ENCODE results near the gene COL16A1.
"Not testable (repeated sequence)": the region's sequence is repeated elsewhere in the genome, so short reads cannot be mapped to it uniquely, and the experiment has no call there.

COL16A1 gene

GRCh38 chr1:31732751-31733289 is 29.0 kb upstream of the COL16A1 start:
- no peak for FAIRE-seq

- no peak for FAIRE-seq
These were observed 28.5 kb upstream of the COL16A1 start for GRCh38 chr1:31732343-31732742.

DNA sequence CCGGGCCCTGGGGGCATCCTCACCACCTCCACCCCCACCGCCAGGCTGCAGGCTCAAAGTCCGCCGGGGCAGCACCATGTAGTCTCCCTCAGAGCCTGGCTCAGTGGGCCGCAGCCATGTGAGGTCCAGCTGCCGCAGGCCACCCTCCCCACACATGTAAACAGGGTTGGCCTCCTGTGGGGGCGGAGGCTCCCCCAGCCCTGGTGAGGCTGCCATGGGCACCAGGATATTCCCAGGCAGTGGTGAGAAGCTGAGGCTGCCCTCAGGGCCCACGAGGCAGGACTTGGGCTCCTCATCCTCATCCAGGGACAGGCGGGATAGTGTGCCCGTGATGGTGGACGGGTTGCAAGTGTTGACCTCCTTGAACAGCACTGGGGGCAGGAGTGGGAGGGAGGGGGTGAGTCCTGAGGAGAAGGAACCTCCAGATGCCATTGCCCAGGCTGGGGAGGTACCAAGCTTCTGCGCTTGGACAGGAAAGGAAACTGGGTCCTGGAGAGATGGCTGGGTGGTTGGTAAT is 27.3 kb upstream of the COL16A1 start:
- FAIRE-seq: no peak

- FAIRE-seq: no peak
These were observed 26.7 kb upstream of the COL16A1 start for GRCh38 chr1:31730336-31731048.

- FAIRE-seq: no peak
These were observed 24.0 kb upstream of the COL16A1 start for GRCh38 chr1:31727849-31728248.

DNA sequence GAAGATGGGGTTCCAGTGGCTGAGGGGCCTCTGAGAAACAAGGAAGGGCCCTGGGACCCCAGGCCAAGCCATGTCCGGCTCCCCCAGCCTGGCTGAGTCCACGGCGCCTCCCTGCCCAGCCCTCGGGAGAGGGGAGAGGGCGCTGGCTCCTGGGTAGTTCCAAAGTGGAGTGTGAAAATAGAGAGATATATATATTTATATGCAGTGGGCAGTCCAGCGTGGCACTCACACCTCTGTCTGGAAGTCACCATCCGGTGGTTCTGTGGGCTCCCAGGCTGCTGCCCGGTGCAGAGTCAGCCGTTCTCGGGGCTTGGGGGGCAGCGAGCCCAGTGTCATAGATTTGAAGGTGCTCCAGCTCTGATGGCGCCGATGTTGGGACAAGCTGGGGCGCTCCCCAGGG is 23.4 kb upstream of the COL16A1 start:
- no peak for FAIRE-seq

DNA sequence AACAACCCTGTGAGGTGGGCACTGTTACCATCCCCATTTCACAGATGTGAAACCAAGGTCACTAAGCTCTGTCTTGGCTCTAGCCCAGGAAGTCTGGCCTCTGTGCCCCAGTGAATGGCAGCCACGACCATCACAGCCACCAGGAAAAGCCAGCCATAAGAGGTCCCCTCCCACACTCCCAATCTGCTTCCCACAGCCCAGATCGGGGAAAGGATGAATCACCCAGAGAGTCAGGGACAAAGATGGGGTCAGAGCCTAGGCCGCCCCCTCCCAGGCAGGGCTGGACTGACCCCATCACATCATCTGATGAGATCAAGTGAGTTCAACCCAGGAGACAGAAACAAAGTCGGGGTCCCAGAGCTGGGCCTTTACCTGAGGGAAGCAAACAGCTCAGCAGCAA is 22.9 kb upstream of the COL16A1 start:
- FAIRE-seq: no peak

GRCh38 chr1:31725777-31726535 is 22.1 kb upstream of the COL16A1 start:
- no peak for FAIRE-seq

DNA sequence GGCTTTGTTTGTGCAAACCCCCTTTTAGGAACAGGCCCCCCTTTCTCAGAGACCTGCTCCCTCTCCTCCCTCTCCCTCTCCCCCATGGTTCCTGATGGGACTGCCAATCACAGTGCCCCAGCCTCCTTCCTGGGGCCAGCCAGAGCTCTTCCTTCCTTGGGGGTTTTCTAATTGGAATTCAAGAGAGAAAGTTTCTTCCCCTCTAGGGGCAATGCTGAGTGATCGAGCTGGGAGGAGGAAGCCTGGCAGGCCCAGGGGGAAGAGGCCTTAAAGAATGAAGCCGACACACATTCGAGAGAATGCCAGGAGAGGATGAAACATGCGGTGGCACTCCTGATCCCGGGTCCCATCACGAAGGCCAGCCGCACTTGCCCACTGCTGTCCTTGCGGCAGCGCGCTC is 21.3 kb upstream of the COL16A1 start:
- no peak for FAIRE-seq

- no peak for FAIRE-seq
These were observed 20.1 kb upstream of the COL16A1 start for GRCh38 chr1:31723828-31724359.

DNA sequence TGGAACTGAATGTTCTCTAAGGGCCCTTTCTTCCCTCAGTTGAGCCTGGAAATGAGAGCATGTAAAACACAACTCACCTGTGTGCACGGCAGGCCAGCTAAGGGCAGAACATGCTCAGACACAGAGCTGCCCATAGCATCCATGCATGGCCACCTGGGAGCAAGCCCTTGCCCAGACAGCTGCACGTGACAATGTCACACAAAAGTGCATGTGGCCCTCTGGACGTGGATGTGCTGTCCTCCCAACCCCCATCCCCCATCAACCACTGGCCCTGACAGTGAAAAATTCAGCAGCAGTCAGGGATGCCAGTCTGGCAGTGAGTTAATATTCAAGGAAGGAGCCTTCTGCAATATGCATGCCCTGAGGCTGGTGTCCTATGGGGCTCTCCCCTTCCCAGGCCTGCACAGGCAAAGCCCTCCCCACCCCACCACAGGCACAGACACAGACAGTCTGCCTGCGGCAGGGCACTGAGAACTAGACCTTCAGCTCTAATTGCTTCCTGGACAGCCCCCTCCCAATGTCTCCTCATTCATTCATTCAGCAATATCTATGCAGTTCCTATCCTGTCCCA is 14.6 kb upstream of the COL16A1 start:
- FAIRE-seq: no peak

DNA sequence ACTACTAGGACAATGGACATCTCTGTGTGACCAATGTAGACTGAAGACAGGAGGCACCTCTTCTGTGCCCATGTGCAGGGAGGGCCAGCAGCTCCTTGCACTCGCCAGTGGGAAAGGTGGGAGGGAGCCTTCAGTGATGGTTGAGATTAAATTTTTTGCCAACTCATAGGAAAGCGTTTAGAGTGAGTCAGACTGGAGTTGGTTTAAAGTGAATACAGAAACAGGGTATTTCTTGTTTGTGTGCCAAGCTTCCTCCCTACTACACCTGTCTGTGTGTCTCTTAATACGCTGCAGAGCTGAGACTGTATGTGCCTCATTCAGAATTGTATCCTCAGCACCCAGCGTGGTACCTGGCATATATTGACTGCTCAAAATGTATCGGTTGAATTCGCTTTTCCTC is 13.5 kb upstream of the COL16A1 start:
- no peak for FAIRE-seq

DNA sequence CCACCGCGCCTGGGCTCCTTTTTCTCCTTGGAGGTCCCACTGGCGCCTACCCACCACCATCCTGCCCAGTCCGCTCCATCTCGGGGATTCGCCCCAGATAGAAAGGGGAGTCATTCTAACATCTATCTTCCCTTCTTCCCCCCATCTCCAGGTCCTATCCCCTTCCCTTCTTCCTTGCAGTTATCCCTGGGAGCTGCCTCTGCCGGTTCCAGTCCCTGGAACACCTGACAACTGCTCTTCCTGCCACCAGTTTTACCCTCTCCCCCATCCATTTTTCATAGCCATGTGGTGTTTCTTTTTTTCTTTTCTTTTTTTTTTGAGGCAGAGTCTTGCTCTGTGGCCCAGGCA is 12.0 kb upstream of the COL16A1 start:
- FAIRE-seq: no peak

- FAIRE-seq: no peak
These were observed 11.5 kb upstream of the COL16A1 start for GRCh38 chr1:31715087-31715872.

DNA sequence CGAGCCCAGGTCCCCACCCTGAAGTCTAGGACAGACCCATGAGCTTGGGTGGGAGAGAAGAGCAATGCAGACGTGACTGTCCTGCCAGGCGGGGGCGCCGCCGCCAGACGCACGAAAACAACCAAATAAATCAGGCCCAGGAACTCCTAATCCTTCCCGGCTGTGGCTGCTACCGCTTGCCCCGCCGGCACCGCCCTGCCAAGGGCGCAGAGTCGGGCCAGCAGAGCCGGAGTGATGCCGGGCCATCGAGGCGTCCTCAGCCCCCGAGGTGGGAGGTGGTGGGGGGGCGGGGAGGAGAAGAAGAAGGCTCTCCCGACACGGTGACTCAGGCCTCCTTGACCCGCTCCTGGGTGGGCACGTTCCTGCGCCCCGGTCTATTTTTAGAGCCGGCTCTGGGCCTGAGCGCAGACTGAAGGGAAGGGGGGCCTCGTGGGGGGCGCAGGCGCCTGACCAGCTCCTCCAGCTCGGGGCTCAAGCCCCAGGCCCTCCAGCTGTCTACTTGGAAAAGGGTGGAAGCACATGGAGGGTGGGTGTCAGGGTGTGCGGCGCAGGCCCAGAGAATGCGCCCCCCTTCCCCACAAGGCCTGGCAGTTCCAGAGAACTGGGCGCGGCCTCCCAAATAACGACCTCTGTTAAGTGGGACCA is 10.7 kb upstream of the COL16A1 start:
- no peak for FAIRE-seq

DNA sequence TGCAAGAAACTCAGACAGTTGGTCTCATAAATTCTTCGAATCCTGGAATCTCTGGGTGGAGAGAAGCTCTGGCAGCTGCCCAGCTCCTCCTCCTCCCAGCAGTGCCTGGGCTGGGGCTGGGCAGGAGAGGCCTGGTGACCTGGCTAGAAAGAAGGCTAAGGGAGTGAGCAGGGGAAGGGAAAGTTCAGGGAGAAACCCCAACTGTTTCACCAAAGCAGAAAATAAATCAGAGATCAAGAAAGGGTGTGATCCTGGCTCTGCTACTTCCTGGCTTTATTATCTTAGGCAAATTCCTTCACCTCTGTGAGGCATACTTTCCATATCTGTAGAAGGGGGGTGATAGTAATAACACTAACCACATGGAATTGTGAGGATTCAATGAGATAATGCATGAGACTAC is 8.8 kb upstream of the COL16A1 start:
- no peak for FAIRE-seq

- FAIRE-seq: no peak
These were observed 8.3 kb upstream of the COL16A1 start for GRCh38 chr1:31712068-31712467.

DNA sequence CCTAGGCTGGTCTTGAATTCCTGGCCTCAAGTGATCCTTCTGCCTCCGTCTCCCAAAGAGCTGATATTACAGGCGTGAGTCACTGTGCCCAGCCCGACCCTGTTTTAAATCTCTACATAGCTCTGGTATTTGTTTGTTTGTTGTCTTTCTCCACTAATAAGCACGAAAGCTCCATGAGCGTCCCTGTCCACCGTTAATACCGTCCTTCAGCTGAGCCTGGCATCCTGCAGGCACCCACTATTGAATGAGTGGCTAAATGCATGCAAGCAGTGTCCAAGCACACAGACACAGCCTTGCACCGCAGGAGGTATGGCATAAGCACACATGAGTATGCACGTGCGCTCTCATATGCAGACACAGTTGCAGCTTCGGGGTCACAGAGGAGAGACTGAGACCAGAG is 4.5 kb upstream of the COL16A1 start:
- no peak for FAIRE-seq

DNA sequence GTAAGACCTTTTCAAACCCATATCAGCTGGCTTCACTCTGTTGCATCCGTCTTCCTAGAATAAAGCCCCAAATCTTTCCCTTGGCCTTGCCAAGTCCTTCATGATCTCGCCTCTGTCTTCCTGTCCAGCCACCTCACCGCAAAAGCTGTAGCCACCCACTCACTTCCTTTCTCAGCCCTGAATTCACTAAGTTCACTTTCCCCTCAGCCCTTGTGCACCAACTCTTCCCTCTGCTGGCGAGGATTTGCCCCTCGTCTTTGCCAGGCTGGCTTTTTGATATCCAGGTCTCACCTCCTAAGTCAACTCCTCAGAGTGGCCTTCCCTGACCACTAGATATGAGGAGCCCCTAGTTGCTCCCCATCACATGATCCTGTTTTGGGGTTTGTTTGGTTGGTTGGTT is 3.9 kb upstream of the COL16A1 start:
- FAIRE-seq: no peak

DNA sequence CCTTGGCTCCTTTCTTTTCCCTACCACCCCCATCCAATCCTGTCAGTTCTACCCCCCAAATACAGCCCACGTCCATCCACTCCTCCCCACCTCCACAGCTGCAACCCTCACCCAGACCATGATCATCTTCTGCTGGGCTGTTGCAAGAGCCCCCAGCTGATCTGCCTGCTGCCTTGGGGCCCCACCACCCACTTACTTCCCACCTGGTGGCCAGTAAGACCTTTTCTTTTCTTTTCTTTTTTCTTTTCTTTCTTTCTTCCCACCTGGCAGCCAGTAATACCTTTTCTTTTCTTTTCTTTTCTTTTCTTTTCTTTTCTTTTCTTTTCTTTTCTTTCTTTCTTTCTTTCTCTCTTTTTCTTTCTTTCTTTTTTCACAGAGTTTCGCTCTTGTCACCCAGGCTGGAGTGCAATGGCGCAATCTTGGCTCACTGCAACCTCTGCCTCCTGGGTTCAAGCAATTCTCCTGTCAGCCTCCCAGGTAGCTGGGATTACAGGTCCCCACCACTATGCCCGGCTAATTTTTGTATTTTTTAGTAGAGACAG is 3.3 kb upstream of the COL16A1 start:
- not testable (repeated sequence) for FAIRE-seq

GRCh38 chr1:31706384-31707058 is 2.7 kb upstream of the COL16A1 start:
- FAIRE-seq: no peak
